ENCODE results near the gene CD8B2.
"Not testable (repeated sequence)": the region's sequence is repeated elsewhere in the genome, so short reads cannot be mapped to it uniquely, and the experiment has no call there.

The CD8B2 gene

GRCh38 chr2:106486551-106487385 is at the start of gene CD8B2:
CD8B2 (plus strand) TSS chr2:106487364; CDS start chr2:106487427, 63 bp downstream.
- peak; percentile 28 for DNase-seq (ENCODE audit: low read depth, low spot score)

GRCh38 chr2:106461882-106462281 is 25.3 kb upstream of the CD8B2 start:
- peak; percentile 57 for DNase-seq (ENCODE audit: low read depth, low spot score)

- not testable (repeated sequence) for DNase-seq (ENCODE audit: low read depth, low spot score)
Measured at GRCh38 chr2:106467516-106467915, 19.6 kb upstream of the CD8B2 start.

GRCh38 chr2:106468107-106468506 is 19.1 kb upstream of the CD8B2 start, which contains the start of gene RGPD3:
RGPD3 (minus strand) TSS chr2:106468413; CDS start chr2:106468288, 125 bp downstream.
- DNase-seq (ENCODE audit: low read depth, low spot score), result not testable (repeated sequence)

- not testable (repeated sequence) for DNase-seq (ENCODE audit: low read depth, low spot score)
Measured at GRCh38 chr2:106470658-106471057, 16.5 kb upstream of the CD8B2 start.

- DNase-seq (ENCODE audit: low read depth, low spot score), result not testable (repeated sequence)
Measured at GRCh38 chr2:106477647-106478046, 9.5 kb upstream of the CD8B2 start.

DNA sequence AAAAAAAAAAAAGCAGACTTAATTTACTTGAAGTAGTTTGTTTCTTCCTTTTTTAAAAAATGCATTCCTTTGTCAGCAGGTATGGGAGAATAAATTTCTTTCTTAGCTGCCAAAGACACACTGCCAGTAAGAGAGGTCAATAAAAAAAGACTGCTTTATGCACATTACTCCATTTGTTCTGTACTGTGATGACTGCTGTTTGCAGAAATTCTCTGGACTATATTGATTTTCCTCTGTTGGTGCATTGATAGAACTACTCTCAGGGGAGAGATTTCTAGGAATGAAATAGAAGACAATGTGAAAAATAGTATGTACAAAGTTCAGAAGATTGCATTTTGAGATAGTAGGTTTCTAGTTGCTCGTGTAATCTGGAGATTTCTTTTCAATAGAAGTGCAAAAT is 7.6 kb upstream of the CD8B2 start:
- not testable (repeated sequence) for DNase-seq (ENCODE audit: low read depth, low spot score)

GRCh38 chr2:106487386-106488191 is 425 bp downstream of the CD8B2 start:
- DNase-seq (ENCODE audit: low read depth, low spot score), result peak; percentile 15

- DNase-seq (ENCODE audit: low read depth, low spot score), result not testable (repeated sequence)
Measured at GRCh38 chr2:106489701-106490100, 2.5 kb downstream of the CD8B2 start.

DNA sequence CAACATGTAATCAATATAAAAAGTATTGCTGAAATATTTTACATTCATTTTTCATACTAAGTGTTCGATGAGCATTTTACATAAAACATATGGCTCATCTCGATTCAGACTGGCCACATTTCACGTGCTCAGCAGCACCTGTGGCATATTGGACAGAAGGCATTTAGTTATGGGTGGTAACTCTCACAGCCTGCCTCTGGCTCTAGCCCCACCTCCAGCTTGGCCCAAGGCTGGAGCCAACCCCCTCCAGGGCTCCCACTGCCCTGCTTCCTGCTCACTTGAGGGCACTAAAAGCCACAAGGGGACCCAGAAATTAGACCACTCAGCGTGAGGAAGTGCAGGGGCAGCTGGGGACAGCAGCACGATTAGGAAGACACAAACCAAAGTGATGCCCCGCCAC is 5.2 kb downstream of the CD8B2 start:
- DNase-seq (ENCODE audit: low read depth, low spot score), result not testable (repeated sequence)

DNA sequence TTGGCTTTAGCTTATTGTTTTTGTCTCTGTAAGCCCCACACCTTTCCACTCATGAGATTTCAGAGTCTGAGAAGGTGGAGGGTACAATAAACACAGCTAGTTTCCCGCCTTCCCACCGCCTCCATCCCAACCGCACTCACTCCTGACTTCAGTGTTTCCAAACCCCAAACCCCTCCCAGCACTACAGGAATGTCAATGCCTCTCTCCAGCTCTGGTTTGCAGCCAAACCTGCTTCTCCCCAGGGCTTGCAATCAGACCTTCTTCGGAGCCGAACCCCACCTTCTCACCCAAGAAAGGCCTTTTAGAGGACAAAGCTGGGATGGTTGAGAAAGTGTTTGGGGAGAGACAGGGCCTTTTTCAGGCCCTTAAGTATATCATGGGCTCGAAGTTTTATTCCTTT is 5.7 kb downstream of the CD8B2 start:
- DNase-seq (ENCODE audit: low read depth, low spot score), result peak; percentile 47

- DNase-seq (ENCODE audit: low read depth, low spot score), result not testable (repeated sequence)
Measured at GRCh38 chr2:106498549-106498948, 11.4 kb downstream of the CD8B2 start.

GRCh38 chr2:106500350-106500749 is 13.2 kb downstream of the CD8B2 start:
- not testable (repeated sequence) for DNase-seq (ENCODE audit: low read depth, low spot score)

- DNase-seq (ENCODE audit: low read depth, low spot score), result peak; percentile 12
Measured at GRCh38 chr2:106502351-106502750, 15.2 kb downstream of the CD8B2 start.

GRCh38 chr2:106504192-106504591 is 17.0 kb downstream of the CD8B2 start:
- DNase-seq (ENCODE audit: low read depth, low spot score), result not testable (repeated sequence)

GRCh38 chr2:106504787-106505186 is 17.6 kb downstream of the CD8B2 start:
- DNase-seq (ENCODE audit: low read depth, low spot score), result not testable (repeated sequence)

DNA sequence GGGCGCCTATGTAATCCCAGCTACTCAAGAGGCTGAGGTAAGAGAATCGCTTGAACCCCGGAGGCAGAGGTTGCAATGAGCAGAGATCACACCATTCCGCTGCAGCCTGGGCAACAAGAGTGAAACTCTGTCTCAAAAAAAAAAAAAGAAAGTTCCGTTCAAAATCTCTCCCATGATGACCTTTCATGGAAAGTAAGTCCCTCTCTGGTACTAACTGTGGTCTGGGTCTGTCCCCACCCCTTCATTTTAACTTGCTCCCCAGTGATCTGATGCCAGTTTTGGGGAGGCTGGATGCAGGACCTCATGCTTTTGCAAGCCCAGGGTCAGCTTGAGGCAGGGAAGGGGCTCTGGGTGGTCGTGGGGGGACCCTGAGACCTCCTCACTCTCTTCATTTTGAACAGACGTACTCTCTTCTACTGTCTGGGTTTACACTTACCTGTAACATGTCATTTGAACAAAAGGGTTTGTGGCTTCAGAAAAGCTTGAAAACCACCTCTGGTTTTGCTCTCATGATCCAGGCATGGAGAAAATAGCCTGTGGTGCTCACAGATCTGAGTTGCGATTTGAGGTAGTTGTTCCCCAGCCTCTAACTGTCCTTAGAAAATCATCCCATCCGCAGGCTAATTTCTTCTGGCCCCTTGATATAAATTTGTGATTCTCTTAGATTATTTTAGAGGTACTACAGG is 19.0 kb downstream of the CD8B2 start:
- not testable (repeated sequence) for DNase-seq (ENCODE audit: low read depth, low spot score)

- DNase-seq (ENCODE audit: low read depth, low spot score), result not testable (repeated sequence)
Measured at GRCh38 chr2:106508660-106509373, 21.7 kb downstream of the CD8B2 start.

DNA sequence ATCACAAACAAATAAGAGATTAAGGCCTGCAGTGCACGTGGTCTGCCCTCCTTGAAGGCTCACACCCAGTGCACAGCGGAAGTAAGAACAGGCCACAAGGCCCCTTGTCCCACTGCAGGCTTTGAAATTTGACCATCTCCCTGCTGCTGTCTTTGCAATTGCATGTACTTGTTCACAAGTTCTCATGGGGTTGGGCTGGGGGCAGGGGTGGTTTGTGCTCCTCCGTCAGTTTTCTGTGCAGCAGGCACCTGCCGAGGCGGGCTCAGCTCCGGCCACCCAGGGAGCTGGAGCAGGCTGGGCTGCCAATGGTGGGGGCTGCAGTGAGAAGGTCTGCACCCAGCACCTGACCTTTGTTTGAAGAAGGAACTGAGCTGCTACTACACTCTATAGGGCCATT is 22.2 kb downstream of the CD8B2 start:
- not testable (repeated sequence) for DNase-seq (ENCODE audit: low read depth, low spot score)

DNA sequence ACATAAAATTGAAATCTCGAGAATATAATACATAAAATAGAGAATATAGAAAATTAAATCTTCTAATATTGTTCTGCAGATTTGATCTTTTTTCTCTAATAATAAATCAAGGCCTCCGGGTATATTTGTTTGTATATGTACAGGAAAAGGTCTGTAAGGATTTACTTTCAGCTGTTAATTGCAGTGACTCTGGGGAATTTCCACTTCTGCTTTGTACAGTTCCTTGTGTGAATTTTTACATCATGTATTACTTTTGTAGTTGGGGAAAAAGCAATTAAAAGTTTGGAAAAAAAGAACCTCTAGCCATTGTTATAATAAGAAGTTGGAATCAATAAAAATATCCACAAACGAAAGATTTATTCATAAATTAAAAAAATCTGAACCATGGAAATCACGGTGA is 23.6 kb downstream of the CD8B2 start:
- not testable (repeated sequence) for DNase-seq (ENCODE audit: low read depth, low spot score)

DNA sequence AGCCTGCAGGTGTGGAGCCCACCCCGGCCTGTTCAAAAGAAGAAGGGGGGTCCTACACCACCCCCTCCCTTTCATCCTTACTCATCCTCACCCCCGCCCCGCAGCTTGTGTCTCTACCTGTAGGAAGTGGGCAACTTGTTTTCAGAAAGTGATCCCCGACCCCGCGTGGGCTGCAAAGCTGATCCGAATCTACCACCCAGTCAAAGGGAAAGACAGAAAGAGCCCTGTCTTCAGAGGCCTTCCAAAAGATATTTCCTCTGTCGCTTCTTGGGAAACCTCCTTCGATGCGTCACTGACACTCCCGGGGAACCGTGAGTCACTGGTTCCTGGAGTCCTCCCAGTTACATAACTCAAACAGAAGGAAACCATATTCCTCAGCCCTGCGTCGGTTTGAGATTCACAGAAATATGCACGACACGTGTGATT is 24.3 kb downstream of the CD8B2 start:
- DNase-seq (ENCODE audit: low read depth, low spot score), result not testable (repeated sequence)
